Spleen (tissue), 11 donors: ENCODE results near the gene NEK1. TPM values are rescaled to one million over a fixed set of nuclear protein-coding genes. Genes with fewer than 3 reads are reported as not detected.

Source experiments
- DNase-seq: peaks from one replicate; pipeline ENCODE4 v3.0.0-alpha.2; 2020
- H3K27ac ChIP-seq, 8 donors: fragments of 200-600 bp; sonication (generic) in 7 of 8; 1 replicate in 4 of 8; 2 replicates in 4 of 8; pipeline versions ENCODE4 v1.5.0 to v1.8.0; 2016 to 2021; ENCODE audit warnings: inconsistent platforms in 4 of 8, mild to moderate bottlenecking in 4 of 8, moderate library complexity in 1 of 8
- H3K27me3 ChIP-seq, 7 donors: fragments of 200-600 bp; sonication (generic) in 6 of 7; replicated peaks in 1 of 7; 1 replicate in 4 of 7; 2 replicates in 3 of 7; pipeline versions ENCODE4 v1.5.0 to v1.8.0; 2016 to 2021; ENCODE audit warnings: inconsistent platforms in 3 of 7, mild to moderate bottlenecking in 1 of 7
- H3K36me3 ChIP-seq, 6 donors: fragments of 200-600 bp; sonication (generic) in 5 of 6; 1 replicate in 4 of 6; 2 replicates in 2 of 6; pipeline versions ENCODE4 v1.5.0 to v1.8.0; 2016 to 2021; ENCODE audit warnings: inconsistent platforms in 2 of 6
- H3K4me1 ChIP-seq, 6 donors: fragments of 200-600 bp; sonication (generic) in 5 of 6; 1 replicate in 3 of 6; 2 replicates in 3 of 6; pipeline versions ENCODE4 v1.5.0 to v1.8.0; 2016 to 2021; ENCODE audit warnings: inconsistent platforms in 3 of 6
- H3K4me3 ChIP-seq, 8 donors: fragments of 200-600 bp; sonication (generic) in 7 of 8; 1 replicate in 4 of 8; 2 replicates in 4 of 8; pipeline versions ENCODE4 v1.5.0 to v1.8.0; 2016 to 2021; ENCODE audit warnings: inconsistent platforms in 4 of 8, mild to moderate bottlenecking in 4 of 8, moderate library complexity in 2 of 8
- H3K9me3 ChIP-seq, 8 donors: fragments of 200-600 bp; sonication (generic) in 7 of 8; 1 replicate in 4 of 8; 2 replicates in 4 of 8; pipeline versions ENCODE4 v1.5.0 to v1.8.0; 2016 to 2021; ENCODE audit warnings: inconsistent platforms in 4 of 8
- POLR2A ChIP-seq, 3 donors: fragments of 450-650 bp; IDR thresholded peaks; one replicate each; pipeline ENCODE4 v1.5.1; 2017; ENCODE audit warnings: antibody characterized with exemption in 3 of 3, mild to moderate bottlenecking in 1 of 3
- POLR2AphosphoS5 ChIP-seq, 3 donors: sonication (generic); formaldehyde crosslinking; IDR thresholded peaks; one replicate each; pipeline ENCODE4 v1.5.1; 2017; ENCODE audit warnings: antibody characterized with exemption in 3 of 3
- WGBS, 5 donors: extraction: QIAGEN DNeasy Blood & Tissue Kit in 3 of 5; methylation state at CpG; one replicate each; pipeline versions ENCODE4 v1.1.5 to v1.1.7; 2013 to 2018; 5-methylcytosine and 5-hydroxymethylcytosine counted together
- intact Hi-C: fragments of 100-400 bp; cut with DNase I; formaldehyde crosslinking; loops from one replicate; pipeline ENCODE4 v1.15.0; 2023; ENCODE audit warnings: low total_unique reads
- polyA plus RNA-seq, 3 donors: library from polyadenylated mRNA; stranded (reverse); fragments of 200-250 nt; gene quantifications; one replicate each; pipeline ENCODE4 v1.2.1, GENCODE V29; 2013
- total RNA-seq, 7 donors: library from RNA; depleted of rRNA in 3 of 7; stranded (reverse); fragments of >200 nt in 3 of 7; fragmentation: NEBNext Ultra II Directional in 4 of 7; extraction: Animal tissue kit (Norgen Biotek cat#: 25700) in 4 of 7; gene quantifications; one replicate each; pipeline versions ENCODE4 v1.1.0 to v1.2.1, GENCODE V29; 2016 to 2021
- TF ChIP-seq, protein P1 (sequence below), 11 experiments: fragments of 200-600 bp in 7 of 11; fragments of 450-650 bp in 4 of 11; sonication (generic) in 4 of 11; IDR thresholded peaks in 8 of 11; conservative IDR thresholded peaks in 3 of 11; 1 replicate in 7 of 11; 2 replicates in 4 of 11; pipeline versions ENCODE4 v1.4.0 to v1.8.0; 2016 to 2021; ENCODE audit warnings: antibody characterized with exemption in 11 of 11, inconsistent platforms in 4 of 11, mild to moderate bottlenecking in 1 of 11
- donor health status: healthy with polysubstance abuse.
- donor health status: DM: no; HTN: no; CAD: no; lungs with moderate emphysema.
- donor health status: DM: no; HTN: no; CAD: no.
- donor health status: Bipolar disorder and iron deficiency.
- donor health status: healthy.
- donor health status: DM: no; HTN: no; CAD: no.
- donor health status: DM: yes; HTN: yes; CAD: no.

Gene NEK1
- total and polyA plus RNA-seq, 10 donors: 3.0 to 20.0 (median 11.1) TPM

- TF ChIP-seq, protein P1, sequence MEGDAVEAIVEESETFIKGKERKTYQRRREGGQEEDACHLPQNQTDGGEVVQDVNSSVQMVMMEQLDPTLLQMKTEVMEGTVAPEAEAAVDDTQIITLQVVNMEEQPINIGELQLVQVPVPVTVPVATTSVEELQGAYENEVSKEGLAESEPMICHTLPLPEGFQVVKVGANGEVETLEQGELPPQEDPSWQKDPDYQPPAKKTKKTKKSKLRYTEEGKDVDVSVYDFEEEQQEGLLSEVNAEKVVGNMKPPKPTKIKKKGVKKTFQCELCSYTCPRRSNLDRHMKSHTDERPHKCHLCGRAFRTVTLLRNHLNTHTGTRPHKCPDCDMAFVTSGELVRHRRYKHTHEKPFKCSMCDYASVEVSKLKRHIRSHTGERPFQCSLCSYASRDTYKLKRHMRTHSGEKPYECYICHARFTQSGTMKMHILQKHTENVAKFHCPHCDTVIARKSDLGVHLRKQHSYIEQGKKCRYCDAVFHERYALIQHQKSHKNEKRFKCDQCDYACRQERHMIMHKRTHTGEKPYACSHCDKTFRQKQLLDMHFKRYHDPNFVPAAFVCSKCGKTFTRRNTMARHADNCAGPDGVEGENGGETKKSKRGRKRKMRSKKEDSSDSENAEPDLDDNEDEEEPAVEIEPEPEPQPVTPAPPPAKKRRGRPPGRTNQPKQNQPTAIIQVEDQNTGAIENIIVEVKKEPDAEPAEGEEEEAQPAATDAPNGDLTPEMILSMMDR (IDR thresholded peaks at IDR 0.05 in 8 of 11, conservative IDR thresholded peaks at IDR 0.05 in 3 of 11): no peak
- no peak for TF ChIP-seq POLR2AphosphoS5 (IDR thresholded peaks at IDR 0.05)
- no peak for TF ChIP-seq POLR2A (IDR thresholded peaks at IDR 0.05)
- Histone ChIP-seq H3K36me3 (no peaks in the 10 kb centered on the region), H3K4me3 (no peak overlapping the region), H3K9me3 (peaks cover 0 to 22% (median 13%) of the 10 kb centered on the region in 8 donors), H3K27ac (no peak overlapping the region), H3K27me3 (no peaks in the 10 kb centered on the region), H3K4me1 (peaks cover 0 to 3% (median 0%) of the 10 kb centered on the region in 6 donors)
- intact Hi-C loops: no loop called here
- WGBS, 5 donors: 17 to 27% (median 23%) methylated on average over 6 of the region's 6 CpGs
- DNase-seq: no peak
These were observed 249.8 kb downstream of the NEK1 start for GRCh38 chr4:169362607-169363006.

DNA sequence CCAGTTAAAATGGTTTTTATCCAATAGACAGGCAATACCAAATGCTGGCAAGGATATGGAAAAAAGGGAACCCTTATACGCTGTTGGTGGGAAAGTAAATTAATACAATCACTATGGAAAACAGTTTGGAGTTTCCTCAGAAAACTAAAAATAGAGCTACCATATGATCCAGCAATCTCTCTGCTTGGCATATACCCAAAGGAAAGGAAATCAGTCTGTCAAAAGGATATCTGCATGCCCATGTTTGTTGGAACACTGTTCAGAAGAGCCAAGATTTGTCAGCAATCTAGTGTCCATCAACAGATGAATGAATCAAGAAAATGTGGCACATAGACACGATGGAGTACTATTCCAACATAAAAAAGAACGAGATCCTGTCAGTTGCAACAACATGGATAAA is 250.6 kb downstream of the NEK1 start:
- peaks cover 0 to 3% (median 0%) of the 10 kb centered on the region in 6 donors for H3K4me1 ChIP-seq
- no peak for TF ChIP-seq POLR2AphosphoS5 (IDR thresholded peaks at IDR 0.05)
- no peak for TF ChIP-seq POLR2A (IDR thresholded peaks at IDR 0.05)
- TF ChIP-seq, protein P1 (IDR thresholded peaks at IDR 0.05 in 8 of 11, conservative IDR thresholded peaks at IDR 0.05 in 3 of 11): no peak

DNA sequence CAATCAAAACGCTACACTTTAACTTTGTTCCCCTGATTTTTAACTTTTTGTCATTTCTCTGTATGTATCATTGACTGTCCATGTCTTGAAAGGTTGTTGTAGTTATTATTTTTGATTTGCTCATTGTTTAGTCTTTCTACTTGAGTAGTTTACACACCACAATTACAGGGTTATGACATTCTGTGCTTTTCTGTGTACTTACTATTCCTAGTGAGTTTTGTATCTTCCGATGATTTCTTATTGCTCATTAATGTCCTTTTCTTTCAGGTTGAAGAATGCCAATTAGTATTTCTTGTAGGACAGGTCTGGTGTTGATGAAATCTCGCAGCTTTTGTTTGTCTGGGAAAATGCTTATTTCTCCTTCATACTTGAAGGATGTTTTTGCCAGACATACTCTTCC is 252.4 kb downstream of the NEK1 start:
- no peak overlapping the region for H3K4me3 ChIP-seq
- no peaks in the 10 kb centered on the region for H3K27me3 ChIP-seq
- H3K36me3 ChIP-seq: no peaks in the 10 kb centered on the region
- peaks cover 0 to 3% (median 0%) of the 10 kb centered on the region in 6 donors for H3K4me1 ChIP-seq
- WGBS, 5 donors: 85 to 95% (median 90%) methylated on average over 3 of the region's 3 CpGs
- DNase-seq: no peak
- H3K27ac ChIP-seq: no peak overlapping the region
- peaks cover 0 to 2% (median 0%) of the 10 kb centered on the region in 8 donors for H3K9me3 ChIP-seq
- TF ChIP-seq POLR2A (IDR thresholded peaks at IDR 0.05): no peak
- TF ChIP-seq, protein P1 (IDR thresholded peaks at IDR 0.05 in 8 of 11, conservative IDR thresholded peaks at IDR 0.05 in 3 of 11): no peak
- TF ChIP-seq POLR2AphosphoS5 (IDR thresholded peaks at IDR 0.05): no peak
- intact Hi-C loops: no loop called here

More for the DNA sequence above, 250.6 kb downstream of the NEK1 start:
- H3K27me3 ChIP-seq: no peaks in the 10 kb centered on the region
- H3K4me3 ChIP-seq: no peak overlapping the region
- H3K36me3 ChIP-seq: no peaks in the 10 kb centered on the region
- H3K9me3 ChIP-seq: peaks cover 0 to 14% (median 10%) of the 10 kb centered on the region in 8 donors
- intact Hi-C loops: no loop called here
- no peak for DNase-seq
- H3K27ac ChIP-seq: no peak overlapping the region
- WGBS, 5 donors: 73 to 82% (median 79%) methylated on average over 3 of the region's 3 CpGs

- DNase-seq: no peak
- WGBS, 5 donors: 83 to 94% (median 90%) methylated on average over 3 of the region's 3 CpGs
- H3K27me3 ChIP-seq: no peaks in the 10 kb centered on the region
- H3K4me1 ChIP-seq: no peaks in the 10 kb centered on the region
- H3K9me3 ChIP-seq: peaks cover 0 to 6% (median 0%) of the 10 kb centered on the region in 8 donors
- no peak overlapping the region for H3K4me3 ChIP-seq
- no peaks in the 10 kb centered on the region for H3K36me3 ChIP-seq
- intact Hi-C loops: no loop called here
- H3K27ac ChIP-seq: no peak overlapping the region
- TF ChIP-seq, protein P1 (IDR thresholded peaks at IDR 0.05 in 8 of 11, conservative IDR thresholded peaks at IDR 0.05 in 3 of 11): no peak
- TF ChIP-seq POLR2AphosphoS5 (IDR thresholded peaks at IDR 0.05) (no peak), POLR2A (IDR thresholded peaks at IDR 0.05) (no peak)
These were observed 260.0 kb downstream of the NEK1 start for GRCh38 chr4:169352360-169352759.
